Measurements from ENCODE around the gene ELANE. TPM values are rescaled to one million over a fixed set of nuclear protein-coding genes. Genes with fewer than 3 reads are reported as not detected.
"Not testable (repeated sequence)": the region's sequence is repeated elsewhere in the genome, so short reads cannot be mapped to it uniquely, and the experiment has no call there.

ELANE gene
- polyA plus RNA-seq, 12 donors = 0.21 to 1.2 (median 0.33) TPM; not detected in 5

DNA sequence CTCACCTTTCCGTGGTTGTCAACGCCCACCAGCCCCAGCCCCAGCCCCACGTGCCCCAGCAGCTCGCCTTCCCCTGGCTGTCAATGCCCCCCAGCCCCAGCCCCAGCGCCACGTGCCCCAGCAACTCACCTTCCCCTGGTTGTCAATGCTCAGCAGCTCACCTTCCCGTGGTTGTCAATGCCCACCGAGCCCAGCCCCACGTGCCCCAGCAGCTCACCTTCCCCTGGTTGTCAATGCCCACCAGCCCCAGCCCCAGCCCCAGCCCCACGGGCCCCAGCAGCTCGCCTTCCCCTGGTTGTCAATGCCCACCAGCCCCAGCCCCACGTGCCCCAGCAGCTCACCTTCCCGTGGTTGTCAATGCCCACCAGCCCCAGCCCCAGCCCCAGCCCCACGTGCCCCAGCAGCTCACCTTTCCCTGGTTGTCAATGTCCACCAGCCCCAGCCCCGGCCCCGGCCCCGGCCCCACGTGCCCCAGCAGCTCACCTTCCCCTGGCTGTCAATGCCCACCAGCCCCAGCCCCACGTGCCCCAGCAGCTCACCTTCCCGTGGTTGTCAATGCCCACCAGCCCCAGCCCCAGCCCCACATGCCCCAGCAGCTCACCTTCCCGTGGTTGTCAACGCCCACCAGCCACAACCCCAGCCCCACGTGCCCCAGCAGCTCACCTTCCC, 26.0 kb downstream of the ELANE start:
- not testable (repeated sequence) for DNase-seq

GRCh38 chr19:878751-879561, 26.9 kb downstream of the ELANE start:
- not testable (repeated sequence) for DNase-seq

GRCh38 chr19:879711-880438, 27.8 kb downstream of the ELANE start:
- no peak for DNase-seq

GRCh38 chr19:881385-882071, 29.4 kb downstream of the ELANE start:
- DNase-seq = no peak

DNA sequence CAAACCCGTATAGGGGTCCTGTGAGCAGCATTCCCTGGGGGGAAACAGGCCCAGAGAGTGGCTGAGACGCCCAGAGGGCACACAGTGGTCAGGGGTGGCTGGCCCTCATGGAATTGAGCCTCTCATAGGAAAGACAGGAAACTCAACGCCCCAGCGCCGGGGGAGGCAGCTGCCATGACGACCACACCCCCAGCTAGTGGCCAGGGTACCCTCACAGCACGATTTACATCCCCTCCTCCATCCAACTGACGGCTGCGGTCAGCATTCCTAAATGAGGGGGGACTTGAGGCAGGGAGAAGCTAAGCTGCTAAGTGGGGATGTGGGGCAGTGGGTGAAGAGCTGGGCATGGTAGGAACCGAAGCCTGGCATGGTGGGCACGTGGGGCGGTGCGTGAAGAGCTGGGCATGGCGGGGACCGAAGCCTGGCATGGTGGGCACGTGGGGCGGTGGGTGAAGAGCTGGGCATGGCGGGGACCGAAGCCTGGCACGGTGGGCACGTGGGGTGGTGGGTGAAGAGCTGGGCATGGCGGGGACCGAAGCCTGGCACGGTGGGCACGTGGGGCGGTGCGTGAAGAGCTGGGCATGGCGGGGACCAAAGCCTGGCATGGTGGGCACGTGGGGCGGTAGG, 30.9 kb downstream of the ELANE start:
- no peak for DNase-seq

DNA sequence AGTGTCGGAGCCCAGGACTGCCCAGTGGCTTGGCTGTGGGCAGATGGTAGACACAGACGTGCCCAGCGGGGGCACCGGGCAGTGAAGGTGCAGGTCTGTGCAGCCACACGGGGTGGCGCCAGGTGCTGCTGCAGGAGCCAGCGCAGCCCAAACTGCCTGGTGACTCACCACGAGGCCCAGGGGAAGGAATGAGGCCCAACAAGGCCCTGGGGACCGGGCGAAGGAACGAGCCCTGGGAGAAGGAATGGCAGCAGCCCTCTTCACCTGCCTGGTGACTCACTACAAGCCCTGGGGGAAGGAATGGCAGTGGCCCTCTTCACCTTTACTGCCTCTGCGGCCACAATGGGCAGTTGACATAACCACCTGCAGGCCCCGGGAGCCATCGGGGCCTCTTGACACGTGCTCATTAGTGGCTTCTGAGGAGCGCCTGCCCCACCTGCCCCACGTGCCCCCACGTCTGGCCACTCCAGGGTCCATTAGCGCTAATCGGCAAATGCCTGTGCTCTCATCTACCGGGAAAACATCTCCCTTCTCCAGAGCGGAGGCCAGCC, 31.6 kb downstream of the ELANE start:
- DNase-seq = no peak

DNA sequence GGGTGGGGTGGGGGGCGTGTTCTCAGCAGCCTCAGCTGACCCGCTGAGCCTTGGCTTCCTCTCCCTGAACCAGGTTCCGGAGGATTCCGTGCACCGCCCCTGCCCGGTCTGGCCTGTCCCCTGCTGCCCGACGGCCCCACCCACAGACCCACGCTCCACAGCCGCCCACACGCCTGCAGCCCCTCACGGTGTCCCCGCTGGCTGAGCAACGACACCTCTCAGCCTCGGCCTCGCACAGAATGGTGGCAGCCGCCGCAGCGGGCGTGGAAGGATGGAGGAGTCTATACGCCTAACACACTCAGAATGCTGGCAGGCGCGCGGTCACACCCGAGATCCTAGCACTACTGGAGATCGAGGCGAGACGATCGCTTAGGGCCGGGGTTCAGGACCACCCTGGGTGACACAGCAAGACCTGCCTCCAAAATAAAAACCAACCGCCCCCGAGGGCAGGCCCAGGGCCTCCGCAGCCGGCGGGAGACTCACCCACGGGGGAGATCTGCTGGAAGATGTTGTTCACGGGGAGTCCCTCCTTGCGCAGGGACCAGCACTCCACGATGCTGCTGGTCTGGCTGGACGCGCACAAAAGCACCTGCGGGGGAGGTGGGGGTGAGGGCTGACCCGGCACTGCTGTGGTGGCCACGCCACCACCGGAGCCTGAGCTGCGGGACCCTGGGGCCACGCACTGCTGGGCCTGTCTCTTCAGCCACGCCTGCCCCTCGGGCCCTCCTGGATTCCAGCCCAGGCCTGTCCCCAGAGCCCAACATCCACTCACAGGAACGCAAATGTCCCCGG, 32.5 kb downstream of the ELANE start:
- DNase-seq = no peak

GRCh38 chr19:885536-886224, 33.6 kb downstream of the ELANE start:
- DNase-seq = no peak

DNA sequence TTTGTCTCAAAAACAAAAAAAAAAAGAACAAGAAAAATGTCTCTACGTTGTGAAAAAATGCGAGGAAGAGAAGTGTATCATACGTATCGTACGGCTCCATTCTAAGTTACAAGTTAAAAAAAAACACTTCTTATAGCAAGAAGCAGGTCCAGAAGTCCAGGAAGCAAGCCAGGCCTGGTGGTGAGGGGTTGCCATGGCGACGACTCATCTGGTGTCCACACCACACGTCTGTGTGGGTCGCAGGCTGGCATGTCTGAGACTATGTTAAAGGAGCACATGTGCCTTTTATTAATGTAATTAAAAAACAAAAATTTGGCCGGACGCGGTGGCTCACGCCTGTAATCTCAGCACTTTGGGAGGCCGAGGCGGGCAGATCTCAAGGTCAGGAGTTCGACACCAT, 35.0 kb downstream of the ELANE start:
- no peak for DNase-seq

- no peak for DNase-seq
Observed at GRCh38 chr19:887599-887998, 35.5 kb downstream of the ELANE start.

GRCh38 chr19:888581-889385, 36.7 kb downstream of the ELANE start:
- DNase-seq = no peak

DNA sequence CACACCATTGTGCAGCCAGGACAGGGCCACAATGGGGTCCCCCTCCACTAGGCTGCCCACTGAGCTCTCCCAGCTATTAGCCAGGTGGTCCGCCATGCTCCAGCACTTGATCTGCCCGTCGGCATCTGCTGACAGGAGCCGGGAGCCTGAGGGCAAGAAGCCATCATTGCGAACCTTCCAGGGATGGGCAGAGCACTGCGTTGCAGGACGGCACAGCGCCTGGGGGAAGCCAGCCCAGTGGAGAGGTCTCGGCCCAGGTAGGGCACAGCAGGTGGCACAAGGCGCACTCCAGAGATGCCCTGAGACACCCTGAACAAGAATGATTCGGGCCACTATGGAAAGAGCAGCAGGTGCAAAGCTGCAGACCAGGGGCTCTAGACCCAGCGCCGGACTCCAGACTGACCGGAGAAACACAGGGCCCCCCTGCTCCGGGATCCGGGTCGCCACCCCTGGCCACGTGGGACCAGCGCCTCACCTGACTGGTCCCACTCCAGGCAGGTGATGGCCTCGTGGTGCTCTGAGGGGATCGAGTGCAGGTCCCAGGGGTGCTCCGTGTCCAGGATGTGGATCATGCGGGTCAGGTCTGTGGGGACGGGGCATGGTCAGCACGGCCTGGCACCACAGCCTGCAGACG, 37.7 kb downstream of the ELANE start:
- DNase-seq = no peak

DNA sequence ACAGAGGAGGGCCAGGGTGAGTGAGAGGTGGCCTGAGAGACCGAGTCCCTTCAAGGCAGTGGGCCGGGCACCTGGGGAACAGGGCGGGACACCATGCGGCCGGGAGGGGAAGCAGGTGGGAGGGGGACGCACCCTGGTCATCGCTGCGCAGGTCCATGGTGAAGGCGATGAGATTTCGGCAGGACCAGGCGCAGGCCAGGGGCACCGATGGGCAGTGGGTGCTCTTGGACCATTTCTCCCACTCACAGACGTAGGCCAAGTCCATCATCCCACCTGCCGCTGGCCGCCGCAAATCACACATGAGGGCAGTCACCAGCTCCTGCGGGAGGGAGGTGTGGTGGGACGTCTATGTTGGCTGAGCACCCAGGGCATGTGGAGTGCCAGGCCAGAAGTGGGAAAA, 38.7 kb downstream of the ELANE start:
- no peak for DNase-seq

DNA sequence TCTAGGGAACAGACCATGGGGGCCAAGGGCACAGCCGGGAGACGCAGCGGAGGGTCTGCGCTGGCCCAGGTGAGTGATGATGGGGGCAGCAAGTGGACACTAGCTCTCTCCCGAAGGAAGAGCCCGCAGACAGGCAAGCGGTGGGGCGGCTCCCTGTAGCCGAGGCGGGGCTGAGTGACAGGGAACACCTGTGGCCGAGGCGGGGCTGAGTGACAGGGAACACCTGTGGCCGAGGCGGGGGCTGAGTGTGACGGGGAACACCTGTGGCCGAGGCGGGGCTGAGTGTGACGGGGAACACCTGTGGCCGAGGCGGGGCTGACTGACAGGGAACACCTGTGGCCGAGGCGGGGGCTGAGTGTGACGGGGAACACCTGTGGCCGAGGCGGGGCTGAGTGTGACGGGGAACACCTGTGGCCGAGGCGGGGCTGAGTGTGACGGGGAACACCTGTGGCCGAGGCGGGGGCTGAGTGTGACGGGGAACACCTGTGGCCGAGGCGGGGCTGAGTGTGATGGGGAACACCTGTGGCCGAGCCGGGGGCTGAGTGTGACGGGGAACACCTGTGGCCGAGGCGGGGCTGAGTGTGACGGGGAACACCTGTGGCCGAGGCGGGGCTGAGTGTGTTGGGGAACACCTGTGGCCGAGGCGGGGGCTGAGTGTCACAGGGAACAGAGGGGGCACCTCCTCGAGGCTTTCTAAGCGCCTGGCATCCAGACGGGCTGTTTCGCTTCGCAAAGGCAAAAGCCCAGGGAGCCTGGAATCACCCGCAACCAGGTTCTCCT, 39.5 kb downstream of the ELANE start:
- DNase-seq = not testable (repeated sequence)

GRCh38 chr19:892243-892893, 40.3 kb downstream of the ELANE start:
- no peak for DNase-seq

- peak; percentile 95 for DNase-seq
Observed at GRCh38 chr19:892894-893689, 41.0 kb downstream of the ELANE start, which contains the start of the genes MED16 and RNU6-9. Gene MED16 (minus strand): TSS chr19:893187. CDS start chr19:891131, 2,056 bp downstream. Gene RNU6-9 (plus strand): TSS chr19:893484.
